Metanephros (tissue), 1 donor: ENCODE measurements around the gene ABCD4. TPM values are rescaled to one million over a fixed set of nuclear protein-coding genes. Genes with fewer than 3 reads are reported as not detected.

ENCODE experiments used
- total RNA-seq: library from RNA; depleted of rRNA; stranded (reverse); fragments of >200 nt; gene quantifications from one replicate; pipeline ENCODE4 v1.2.3, GENCODE V29; 2014

The ABCD4 gene
- total RNA-seq = 76.9 TPM

GRCh38 chr14:74302634-74303569, at the start of gene ABCD4:
ABCD4 (minus strand) TSS chr14:74302934; CDS start chr14:74302912, 22 bp downstream.

GRCh38 chr14:74348241-74348734, 45.6 kb upstream of the ABCD4 start, which contains the start of gene VRTN:
VRTN (plus strand) TSS chr14:74348471; CDS start chr14:74356784, 8,313 bp downstream.

GRCh38 chr14:74238974-74239847, 63.5 kb downstream of the ABCD4 start, which contains the start of gene VSX2:
VSX2 (plus strand) TSS chr14:74239449; CDS start chr14:74239562, 113 bp downstream.

Other genes starting within 250 kb of the ABCD4 start
- 82.3 TPM for gene ALDH6A1, start 218.5 kb downstream of the ABCD4 start, total RNA-seq
- gene LIN52, start 218.0 kb downstream of the ABCD4 start, total RNA-seq = 13.8 TPM
- gene VSX2, start 63.5 kb downstream of the ABCD4 start, total RNA-seq = not detected
- gene VRTN, start 45.5 kb upstream of the ABCD4 start, total RNA-seq = not detected
- gene SYNDIG1L, start 123.3 kb upstream of the ABCD4 start, total RNA-seq = 0.06 TPM
- 288 TPM for gene NPC2, start 190.4 kb upstream of the ABCD4 start, total RNA-seq
- gene ISCA2, start 190.8 kb upstream of the ABCD4 start, total RNA-seq = 22.9 TPM